ENCODE results near the gene CCDC117.

The CCDC117 gene

DNA sequence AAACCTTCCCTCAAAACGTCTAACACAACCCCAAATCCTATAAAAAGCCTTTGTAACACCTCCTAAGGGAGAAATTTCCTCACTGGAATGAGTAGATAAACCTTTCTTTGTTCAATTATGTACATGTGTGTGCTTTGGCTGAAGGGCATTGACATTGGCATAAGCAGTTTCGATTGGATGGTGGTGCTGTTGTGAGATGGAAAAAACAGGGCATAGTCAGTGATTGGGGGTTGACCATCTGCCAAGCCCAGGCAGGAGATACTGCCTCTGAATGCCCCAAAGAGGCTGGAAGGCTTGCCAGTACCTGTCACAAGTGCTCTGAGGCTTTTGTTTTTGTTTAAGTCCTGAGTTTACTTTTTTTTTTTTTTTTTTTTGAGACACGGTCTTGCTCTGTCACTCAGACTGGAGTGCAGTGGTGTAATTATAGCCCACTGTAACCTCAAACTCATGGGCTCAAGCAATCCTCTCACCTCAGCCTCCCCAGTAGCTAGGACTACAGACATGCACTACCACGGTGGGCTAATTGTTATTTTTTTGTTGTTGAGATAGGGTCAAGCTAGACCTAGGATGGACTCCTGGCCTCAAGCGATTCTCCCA lies 1.2 kb upstream of the CCDC117 start:
- peak; percentile 25 for DNase-seq

DNA sequence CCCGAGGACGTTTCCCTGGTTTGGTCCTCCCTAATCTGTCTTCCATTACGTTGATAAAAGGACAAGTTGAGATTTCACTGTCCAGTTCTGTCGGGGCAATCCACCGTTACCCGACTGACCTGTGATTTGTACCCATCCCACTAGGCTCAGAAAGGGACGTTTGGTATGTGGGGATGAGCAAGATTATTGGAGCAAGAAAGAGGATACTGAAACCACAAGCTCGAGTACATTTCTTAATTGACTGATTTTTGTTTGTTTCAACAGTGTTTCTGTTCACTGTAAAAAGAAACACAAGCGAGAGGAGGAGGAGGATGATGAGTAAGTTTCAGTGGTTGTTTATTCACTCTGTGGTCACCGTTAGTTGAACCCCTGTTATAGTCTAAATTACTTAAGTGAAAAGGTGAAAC lies 969 bp downstream of the CCDC117 start:
- no peak for DNase-seq

DNA sequence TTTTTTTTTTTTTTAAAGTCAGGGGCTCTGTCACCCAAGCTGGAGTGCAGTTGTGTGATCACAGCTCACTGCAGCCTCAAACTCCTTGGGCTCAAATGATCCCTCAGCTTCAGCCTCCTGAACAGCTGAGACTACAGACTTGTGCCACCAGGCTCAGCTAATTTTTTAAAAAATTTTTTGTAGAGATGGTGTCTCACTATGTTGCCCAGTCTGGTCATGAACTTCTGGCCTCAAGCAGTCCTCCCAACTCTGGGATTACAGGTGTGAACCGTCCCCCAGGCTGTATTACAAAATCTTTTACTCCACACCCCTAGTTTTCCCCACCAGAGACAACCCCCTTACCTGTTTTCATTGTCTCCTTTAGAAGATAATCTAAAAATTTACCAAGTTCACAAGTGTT lies 1.9 kb downstream of the CCDC117 start:
- no peak for DNase-seq

DNA sequence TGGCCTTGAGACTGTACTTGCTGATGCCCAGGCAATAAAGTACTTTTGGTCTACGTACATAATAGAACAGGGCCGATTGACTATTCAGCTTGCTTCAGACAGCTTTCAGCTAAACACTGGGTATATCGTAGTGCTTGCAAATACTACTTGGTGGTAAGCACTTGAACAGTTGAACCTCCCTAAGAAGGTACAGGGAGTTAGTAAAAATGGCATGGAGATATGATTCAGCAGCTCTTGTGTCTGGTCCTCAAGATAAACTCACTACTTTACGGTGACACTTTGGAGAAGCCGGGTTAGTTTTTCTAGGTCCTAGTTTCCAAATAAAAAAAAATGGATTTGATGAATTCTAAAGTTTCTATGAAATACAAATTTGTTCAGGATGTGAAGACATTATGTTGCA lies 7.3 kb downstream of the CCDC117 start:
- peak; percentile 66 for DNase-seq

DNA sequence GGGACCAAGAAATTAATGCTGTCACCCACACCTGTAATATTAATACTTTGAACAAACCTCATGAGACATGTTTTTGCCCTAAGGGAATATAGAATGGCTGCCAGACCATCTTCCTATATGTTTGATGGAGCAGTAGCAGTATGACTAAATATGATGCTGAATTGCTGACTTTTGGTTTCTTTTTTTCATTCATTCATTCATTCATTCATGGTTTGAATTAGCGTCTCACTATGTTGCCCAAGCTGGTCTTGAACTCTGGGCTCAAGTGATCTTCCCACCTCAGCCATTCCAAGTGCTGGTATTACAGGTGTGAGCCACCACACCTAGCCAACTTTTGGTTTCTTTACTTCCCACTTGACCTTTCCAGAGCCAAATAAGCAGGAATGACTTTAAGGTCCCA lies 7.8 kb downstream of the CCDC117 start:
- no peak for DNase-seq

DNA sequence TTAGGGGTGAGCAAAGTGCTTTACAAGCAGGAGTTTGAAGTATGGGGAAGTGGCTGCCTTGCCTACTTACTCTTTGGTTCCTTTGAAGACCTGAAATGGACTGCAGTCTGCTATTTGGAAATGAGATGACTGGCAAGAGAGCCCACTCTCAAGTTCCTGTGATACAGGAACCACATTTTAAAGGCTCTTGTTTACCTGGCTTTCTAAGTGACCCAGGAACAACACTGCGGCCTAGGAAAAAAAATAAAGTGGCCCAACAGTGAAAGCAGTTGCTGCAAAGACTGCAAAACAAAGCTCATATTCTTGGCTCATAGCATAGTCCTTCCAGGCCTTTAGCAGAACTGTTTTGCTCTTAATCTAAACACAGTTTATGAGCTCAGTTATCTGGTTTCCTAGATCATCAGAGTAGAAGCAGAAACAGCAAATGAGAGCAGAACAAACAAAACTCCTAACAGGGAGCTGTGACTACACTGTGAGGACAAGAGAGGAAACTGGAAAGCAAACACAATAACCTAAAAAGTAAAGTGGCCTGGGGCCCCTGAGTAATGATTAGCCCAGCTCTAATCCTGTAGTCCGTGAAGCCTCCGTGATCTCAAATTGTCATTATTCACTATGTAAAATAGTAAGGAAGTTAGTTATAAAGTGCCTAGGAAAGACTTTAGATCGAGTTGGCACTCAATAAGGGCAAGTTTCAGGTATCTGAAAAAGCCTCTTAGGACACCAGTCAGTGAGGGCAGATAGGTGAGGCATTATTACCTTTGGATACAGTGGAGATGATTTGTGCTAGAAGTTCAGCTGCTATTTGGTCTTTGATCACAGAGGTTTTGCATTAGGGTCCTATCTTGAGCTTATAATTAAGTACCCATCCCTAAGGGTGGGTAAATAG lies 11.5 kb downstream of the CCDC117 start:
- DNase-seq: no peak

DNA sequence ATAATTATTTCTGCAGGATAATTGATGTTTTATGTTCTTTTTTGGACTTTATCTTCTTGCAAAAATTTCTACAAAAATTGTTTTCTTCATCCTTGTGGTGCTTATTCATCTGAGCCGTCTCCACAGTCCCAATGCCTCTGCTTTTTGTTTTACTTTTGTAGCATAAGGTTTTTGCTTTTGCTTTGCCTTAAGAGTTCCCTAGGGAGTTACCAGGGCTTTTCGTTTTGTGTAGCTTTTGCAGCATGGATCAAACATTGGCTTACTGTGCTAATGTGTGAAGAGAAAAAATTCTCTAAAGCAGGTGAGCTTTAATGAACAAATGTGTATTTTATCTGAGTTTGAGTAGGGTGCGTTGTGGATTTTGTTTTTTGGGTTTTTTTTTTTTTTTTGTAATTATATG lies 16.1 kb downstream of the CCDC117 start:
- no peak for DNase-seq

DNA sequence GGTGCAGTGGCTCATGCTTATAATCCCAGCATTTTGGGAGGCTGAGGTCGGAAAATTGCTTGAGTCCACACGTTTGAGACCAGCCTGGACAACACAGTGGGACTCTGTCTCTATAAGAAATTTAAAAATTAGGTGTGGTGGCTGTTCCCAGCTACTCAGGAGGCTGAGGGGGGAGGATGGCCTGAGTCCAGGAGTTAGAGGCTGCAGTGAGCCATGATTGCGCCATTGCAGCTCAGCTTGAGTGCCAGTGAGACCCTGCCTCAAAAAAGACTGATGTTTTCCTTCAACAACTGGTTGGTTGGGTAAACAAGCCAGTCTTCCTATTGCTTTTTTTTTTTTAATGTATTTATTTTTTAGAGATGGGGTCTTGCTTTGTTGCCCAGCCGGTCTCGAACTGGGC lies 18.6 kb downstream of the CCDC117 start:
- DNase-seq: no peak

DNA sequence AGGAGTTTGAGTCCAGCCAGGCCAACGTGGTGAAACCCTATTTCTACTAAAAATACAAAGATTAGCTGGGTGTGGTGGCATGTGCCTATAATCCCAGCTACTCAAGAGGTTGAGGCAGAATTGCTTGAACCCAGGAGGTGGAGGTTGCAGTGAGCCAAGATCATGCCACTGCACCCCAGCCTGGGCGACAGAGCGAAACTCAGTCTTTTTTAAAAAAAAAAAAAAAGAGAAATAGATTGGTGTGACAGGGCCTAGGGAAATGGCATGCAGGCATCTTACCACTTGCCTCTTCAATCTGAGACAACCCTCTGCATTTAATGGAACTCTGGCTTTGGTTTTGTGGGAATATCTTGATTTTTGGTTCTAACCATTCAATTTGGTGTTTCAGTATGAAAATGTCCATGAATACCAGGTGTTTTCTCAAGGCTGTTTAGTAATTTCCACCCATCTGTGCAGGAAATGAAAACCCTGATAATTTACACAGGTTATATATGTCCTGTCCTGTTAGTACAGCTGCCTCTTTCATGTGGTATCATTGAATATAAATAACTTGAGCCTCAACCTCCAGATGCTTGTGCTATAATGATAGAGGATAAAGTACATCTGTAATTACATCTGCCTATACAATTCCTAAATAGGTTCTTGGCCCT lies 19.5 kb downstream of the CCDC117 start:
- no peak for DNase-seq

DNA sequence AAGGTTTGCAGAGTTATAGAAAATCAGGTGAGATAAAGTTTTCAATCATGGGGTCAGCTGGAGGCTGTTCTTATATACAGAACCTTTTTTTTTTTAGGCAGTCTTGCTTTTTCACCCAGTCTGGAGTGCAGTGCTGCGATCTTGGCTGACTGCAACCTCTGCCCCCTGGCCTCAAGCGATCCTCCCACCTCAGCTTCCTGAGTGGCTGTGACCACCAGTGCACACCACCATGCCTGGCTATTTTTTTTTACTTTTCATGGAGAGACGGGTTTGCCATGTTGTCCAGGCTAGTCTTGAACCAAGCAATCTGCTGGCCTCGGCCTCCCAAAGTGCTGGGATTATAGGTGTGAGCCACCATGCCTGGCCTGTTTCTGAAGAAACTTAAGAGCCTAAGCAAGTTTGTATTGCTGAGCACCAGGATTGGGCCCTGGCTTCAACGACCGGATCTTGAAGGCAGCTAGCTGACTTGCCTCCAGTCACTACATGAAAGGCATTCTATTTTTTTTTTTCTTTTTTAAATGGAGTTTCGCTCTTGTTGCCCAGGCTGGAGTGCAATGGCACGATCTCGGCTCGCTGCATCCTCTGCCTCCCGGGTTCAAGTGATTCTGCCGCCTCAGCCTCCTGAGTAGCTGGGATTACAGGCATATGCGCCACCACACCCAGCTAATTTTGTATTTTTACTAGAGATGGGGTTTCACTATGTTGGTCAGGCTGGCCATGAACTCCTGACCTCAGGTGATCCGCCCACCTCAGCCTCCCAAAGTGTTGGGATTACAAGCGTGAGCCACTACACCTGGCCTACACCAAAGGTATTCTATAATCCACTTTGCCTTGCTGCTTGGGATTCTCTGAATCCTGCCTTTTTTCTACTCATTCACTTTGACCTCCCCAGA lies 20.2 kb downstream of the CCDC117 start:
- DNase-seq: no peak

DNA sequence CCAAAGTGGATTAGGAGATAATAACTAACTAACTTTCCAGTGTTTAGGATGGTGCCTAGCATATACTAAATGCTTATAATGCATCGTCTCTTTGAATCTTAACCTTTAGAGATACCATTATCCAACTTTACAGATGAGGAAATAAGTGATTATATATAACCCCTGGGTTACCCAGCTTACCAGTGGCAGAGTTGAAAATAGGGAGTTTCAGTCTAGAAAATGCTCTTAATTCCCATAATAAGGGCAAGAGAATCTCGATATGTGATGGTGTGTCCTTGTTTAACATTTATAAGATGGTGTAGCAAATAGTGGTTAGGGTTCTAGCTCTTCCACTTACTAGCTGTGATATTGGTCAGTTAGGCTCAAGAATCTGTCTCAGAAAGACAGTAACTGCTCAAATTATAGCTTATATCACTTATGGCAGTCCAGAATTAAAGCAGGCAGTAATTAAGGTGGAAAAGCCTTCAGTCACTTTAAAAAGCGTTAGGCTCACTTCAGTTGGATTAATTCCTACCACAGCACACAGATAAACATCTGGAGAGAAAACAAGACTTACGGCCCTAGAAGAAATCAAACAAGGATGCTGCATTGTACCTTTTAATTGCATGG lies 21.6 kb downstream of the CCDC117 start:
- DNase-seq: no peak

DNA sequence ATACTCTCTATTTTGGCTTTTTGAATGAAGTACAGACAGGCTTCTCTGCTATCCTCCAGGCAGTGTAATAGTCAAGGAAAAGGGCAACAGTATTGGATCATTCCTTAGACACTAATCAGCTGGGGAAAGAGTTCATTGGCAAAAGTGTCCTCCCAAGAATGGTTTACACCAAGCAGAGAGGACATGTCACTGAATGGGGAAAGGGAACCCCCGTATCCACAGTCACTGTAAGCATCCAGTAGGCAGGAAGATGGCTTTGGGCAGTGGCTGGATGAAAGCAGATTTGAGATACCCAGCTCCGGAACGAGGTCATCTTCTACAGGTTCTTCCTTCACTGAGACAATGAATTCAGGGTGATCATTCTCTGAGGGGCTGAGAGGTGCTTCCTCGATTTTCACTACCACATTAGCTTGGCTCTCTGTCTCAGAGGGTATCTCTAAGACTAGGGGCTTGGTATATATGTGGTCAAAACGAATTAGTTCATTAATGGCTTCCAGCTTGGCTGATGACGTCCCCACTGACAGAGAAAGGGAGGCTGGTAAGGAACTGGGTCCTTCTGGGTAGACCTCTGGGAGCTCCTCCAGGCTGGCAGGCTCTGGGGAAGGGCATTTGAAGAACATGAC lies 22.7 kb downstream of the CCDC117 start:
- DNase-seq: no peak

DNA sequence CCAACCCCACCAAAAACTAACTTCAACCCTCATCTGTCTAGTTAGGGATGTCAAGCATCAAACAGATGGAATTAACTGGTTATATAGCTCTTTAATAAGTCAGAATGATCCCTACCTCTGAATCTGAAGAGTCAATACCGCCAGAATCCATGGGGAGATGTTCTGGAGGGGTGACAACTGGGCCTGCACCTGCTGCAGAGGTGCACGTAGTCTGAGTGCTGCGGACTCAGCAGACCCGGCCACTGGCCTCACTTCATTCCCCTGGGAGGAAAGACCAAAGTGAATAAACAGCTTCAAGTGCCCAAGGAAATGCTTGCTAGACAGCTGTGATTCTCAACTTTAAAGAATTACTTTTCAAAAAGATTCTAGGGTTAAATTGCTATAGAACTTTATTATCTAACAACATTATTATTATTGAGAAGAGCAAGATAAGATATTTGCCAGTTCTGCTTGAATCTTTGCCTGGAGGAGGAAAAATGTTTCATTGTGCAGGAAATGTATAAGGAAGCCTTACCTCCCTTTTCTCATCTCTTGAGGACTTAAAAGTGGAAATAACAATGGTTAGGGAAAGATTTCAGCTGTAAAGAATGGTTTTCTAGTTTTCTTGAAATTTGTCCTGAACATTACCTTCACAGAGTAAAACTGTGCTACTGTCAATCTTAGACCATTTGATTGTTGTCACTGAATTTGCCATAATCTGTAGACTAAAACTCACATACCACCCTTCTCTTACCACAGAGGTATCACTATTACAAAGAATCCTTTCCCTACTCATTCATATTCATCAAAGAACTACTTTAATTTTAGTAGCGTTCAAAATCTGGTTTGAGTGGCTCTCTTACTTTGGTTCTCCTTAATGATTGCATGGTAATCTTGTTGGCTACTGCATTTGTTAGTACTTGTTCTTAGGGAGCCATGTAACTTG lies 23.7 kb downstream of the CCDC117 start:
- no peak for DNase-seq

DNA sequence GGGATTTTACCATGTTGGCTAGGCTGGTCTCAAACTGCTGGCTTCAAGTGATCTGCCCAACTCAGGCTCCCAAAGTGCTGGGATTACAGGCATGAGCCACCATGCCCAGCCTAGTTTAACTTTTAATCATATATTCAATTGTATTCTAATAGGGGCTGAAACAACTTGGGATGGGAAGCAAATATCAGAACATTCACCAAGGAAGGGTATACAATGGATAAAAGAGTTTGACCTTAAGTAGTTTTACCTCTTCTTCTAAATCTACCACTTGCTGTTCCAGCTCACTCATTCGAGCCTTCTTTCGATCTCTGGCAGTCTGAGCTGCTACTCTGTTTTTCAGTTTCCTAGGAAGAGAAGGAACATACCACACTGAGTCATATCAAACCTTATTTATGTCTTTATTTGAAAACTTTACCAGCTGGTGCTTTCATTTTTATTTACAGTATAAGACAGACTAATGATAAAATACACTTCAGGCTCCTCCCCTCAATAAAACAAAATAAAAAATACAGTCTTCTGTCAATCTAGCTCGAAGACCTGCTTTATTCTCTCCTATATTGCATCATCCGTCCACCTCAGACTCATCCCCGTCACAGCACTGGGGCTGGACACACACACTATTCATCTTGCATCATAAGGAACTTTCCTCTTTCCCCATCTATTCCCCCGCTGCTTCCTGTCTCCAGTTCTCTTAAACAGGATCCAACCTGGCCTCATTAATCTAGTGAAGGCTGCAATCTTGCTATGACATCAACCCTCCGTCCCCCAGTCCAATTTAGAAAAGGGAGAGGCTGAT lies 26.5 kb downstream of the CCDC117 start:
- peak; percentile 65 for DNase-seq

DNA sequence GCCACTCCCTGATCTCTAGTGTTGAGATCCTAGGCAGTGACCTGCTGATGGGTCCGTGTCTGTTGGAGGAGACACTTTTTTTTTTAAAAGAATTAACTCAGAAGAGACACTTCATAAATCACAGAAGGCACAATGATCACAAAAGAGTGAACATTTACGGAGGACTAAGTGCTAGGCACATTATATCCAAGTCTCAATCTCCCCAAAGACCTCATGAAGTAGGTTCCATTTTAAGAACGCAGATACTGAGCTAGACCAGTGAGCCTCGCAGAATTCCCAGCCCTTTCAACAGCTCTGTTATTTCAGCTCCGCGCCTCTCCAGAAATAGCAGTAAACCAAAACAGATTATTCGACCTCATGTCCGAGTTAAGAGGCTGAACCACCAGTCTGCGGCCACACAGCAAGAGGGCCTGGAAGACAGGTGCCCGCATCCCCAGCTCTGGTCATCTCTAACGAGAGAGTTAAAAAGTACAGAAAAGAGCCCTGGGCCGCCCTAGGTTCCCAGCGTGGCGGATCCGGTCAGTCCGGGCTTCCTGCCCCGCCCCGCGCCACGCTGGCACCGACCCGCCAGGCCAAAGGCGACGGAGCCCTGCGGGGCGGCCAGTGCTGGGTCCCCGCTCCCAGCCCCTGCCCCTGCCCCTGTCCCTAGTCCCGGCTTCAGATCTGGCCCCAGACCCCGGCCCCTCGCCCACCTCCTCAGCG lies 27.3 kb downstream of the CCDC117 start:
- DNase-seq: peak; percentile 59

DNA sequence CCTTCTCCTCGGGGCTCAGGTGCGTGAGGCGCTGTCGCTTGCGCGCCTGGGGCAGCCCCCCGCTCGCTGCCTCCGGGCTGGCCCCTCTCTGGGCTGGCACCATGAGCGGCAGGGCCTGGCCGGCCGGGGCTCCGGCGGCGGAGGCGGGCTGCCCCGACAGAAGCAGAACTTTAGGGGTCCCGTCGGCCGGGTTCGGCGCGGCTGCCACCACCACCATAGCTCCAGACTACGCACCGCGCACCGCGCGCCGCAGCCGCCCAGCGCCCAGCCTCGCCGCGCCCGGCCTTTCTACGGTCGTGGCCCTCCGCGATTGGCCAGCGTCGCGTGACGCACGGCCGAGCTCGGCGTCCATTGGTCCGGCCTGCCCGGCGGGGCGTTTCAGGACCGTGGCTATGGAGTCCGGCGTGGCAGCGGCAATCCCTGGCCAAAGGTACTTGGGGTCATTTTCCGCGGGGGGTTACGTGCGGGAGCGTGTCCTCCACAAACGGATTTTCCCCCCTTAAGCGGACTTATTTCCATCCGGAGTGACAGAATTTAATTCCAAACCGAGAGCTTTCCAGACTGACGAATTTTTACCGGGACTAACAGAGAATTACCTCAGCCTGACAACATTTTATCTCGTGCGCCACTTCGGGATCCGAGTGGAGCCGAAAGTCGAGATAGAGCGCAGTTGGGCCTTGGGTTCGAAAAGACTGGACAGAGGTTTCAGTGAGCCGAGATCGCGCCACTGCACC lies 28.0 kb downstream of the CCDC117 start, which contains the start of gene XBP1:
TSS of gene XBP1 (minus strand) at position 262 of the 734 bp plus-strand sequence.
- DNase-seq: peak; percentile 96

DNA sequence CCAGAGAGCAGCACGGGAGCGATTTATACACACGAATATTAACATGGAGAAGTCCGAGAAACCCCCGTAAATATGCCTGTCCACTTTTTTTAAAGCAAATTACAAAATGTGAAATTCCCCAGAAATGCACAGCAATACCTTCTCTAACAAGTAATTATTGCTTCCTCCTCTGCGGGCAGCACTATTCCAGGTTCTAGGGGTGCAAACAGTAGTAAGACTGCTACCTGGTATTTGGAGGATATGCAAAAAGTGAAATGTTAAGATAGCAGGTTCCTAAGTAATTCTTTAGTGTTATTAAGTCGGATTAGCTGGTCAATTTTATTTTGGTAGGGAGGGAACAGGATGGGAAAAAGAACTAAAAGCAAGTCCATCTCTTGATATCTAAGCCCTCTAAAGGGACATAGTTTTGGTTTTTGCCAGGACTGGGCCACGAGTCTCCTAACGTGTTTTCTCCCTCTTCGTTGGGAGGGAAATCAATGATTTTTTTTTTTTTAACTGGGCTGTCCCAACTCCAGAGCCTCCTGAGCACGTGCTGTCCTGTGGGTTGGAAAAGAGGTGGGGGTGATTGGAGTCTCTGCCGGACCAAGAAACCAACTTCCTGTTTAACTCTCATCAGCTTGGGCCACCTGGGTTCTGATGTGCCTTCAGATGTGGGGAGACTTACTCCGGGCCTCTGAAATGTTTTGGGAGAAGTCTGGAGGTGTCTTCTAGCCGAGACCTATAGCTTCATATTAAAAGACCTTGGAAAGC lies 29.5 kb downstream of the CCDC117 start:
- DNase-seq: peak; percentile 85
